ENCODE measurements around the gene SYPL1.
A peak's percentile ranks its signal among the peaks of the same experiment; 100 is the strongest.

SYPL1 gene

DNA sequence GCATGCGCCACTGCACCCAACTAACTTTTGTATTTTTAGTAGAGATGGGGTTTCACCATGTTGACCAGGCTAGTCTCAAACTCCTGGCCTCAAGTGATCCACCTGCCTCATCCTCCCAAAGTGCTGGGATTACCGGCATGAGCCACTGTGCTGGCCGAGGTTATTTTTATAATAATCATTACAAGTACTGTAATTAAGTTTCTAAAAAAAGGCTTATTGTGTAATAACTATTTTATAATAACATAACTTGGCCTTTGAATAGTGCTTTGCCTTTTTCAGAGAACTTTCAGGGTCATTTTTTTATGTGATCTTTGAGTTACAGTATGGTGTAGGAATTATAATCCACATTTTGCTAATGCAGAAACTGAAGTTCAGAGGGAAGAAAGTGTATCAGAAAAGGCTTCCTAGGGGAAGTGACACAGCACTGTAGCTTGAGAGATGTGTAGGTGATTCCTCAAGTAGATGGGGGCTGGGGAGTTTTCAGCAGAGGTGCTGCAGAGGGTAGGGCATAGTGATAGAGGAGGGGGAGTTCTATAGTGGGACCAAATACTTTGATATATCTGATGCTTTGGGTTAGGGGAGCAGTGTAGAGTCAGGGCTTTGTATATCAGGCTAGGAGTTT lies 9.2 kb upstream of the SYPL1 start:
- DNase-seq (ENCODE audit: low spot score), result no peak

DNA sequence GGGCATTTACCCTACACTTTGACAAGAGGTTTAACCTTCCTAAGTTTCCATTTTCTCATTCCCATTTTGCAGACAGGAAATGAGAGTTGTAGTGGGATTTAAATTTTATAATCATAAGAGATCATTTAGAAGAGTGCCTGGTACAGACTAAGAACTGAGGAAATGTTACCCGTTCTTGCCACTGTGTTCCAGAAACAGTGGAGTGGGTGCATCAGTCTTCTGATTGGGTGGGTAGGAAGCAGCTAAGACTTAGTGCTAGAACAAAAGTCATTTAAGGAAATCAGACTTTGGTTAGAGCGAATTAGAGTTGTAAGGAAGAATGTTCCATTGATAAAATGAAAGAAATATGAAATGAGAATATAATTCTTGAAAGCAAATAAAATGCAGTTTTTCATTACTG lies 8.4 kb upstream of the SYPL1 start:
- DNase-seq (ENCODE audit: low spot score), result no peak

DNA sequence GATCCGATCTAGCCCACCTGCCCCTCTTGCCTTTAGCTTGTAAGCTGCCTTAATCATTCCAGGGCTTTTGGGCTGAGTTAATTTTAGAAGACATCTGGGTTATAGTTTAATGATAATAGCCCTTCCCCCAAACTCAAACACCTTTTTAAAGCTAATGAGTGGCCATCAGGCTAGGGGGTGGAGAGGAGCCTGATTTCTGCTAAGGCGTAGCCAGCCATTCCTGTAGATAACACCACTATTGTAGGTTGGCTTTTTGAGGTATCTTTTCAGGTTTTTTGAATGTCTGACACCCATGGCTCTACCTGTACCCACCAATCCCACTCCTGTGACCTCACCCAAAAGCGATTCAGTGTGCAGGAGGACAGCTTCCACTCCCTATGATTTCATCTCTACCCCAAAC lies 7.6 kb upstream of the SYPL1 start:
- DNase-seq (ENCODE audit: low spot score), result no peak

- DNase-seq (ENCODE audit: low spot score), result no peak
These were observed 5.9 kb upstream of the SYPL1 start for GRCh38 chr7:106117786-106118544.

GRCh38 chr7:106116161-106116704 lies 4.1 kb upstream of the SYPL1 start:
- no peak for DNase-seq (ENCODE audit: low spot score)

DNA sequence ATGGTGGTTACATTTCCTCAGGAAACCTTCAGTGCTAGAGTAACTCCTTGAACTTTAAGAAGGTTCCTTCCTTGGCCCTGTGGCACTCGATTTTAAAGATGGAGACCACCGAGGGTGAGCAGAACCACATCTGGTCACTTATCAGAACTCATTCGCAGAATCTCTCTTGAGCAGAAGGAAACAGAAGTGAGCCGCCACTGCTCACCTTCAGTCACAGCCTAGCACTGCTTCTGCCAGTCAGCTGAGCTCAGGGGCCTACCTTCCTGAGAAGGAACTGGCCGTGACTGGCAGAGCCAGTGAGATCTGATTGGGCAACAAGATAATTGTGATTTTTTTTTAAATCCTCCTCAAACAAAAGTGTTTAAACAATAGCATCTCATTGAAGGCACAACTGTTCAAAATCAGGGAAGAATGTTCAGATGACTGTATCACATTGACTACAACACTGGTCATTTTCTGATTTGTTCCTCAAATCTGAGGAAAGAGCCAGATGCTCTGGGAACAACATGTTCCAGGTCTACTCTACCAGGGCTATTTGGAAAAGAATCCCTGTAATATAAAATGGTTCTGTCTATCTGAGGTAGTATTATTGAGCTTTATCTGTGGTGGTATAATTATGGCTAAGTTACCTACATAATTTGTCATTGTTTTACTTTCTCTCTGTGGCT lies 2.7 kb upstream of the SYPL1 start:
- no peak for DNase-seq (ENCODE audit: low spot score)

GRCh38 chr7:106112972-106113421 lies 885 bp upstream of the SYPL1 start:
- DNase-seq (ENCODE audit: low spot score), result no peak

- peak; percentile 75 for DNase-seq (ENCODE audit: low spot score)
These were observed 426 bp downstream of the SYPL1 start for GRCh38 chr7:106111655-106112117.

- DNase-seq (ENCODE audit: low spot score), result no peak
These were observed 1.0 kb downstream of the SYPL1 start for GRCh38 chr7:106110885-106111654.

DNA sequence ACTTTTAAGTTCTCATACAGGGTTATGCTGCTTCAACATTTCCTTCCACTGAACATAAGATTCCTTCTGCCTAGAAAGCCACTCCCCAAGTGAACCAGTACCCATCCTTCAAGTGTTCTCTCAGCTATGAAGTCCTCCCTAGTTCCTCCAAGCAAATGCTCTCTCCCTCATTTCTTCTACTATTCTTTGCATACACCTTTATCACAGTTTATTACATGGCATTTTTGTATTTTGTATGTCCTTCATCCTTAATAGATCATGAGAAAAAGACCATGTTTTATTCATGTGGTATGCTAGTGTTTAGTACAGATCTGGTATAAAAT lies 1.9 kb downstream of the SYPL1 start:
- no peak for DNase-seq (ENCODE audit: low spot score)

- DNase-seq (ENCODE audit: low spot score), result no peak
These were observed 2.4 kb downstream of the SYPL1 start for GRCh38 chr7:106109521-106110237.

- DNase-seq (ENCODE audit: low spot score), result no peak
These were observed 3.1 kb downstream of the SYPL1 start for GRCh38 chr7:106108991-106109390.

- DNase-seq (ENCODE audit: low spot score), result no peak
These were observed 7.3 kb downstream of the SYPL1 start for GRCh38 chr7:106104721-106105260.

DNA sequence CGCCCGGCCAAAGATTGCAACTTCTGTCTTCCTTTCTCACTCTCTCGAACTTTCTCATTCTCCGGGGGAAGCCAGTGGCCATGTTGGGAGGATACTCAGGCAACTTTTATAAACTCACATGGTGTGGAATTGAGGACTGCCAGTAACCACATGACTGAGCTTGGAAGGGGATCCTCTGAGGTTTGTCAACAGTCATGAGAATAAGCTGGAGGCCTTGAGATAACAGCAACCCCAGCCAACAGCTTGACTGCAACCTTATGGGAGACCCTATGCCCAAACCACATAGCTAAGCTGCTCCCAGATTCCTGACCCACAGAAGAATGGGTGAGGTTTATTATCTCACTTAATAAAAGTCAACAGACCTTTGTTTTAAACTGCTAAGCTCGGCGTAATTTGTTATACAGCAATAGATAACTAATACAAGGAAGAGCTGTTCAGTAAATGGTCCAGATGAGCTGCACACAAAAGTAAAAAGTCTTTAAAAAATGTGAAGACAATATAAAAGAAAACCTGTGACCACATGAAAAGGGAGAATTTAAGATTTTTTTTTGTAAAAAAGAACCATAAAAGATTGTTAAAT lies 9.6 kb downstream of the SYPL1 start:
- DNase-seq (ENCODE audit: low spot score), result no peak

DNA sequence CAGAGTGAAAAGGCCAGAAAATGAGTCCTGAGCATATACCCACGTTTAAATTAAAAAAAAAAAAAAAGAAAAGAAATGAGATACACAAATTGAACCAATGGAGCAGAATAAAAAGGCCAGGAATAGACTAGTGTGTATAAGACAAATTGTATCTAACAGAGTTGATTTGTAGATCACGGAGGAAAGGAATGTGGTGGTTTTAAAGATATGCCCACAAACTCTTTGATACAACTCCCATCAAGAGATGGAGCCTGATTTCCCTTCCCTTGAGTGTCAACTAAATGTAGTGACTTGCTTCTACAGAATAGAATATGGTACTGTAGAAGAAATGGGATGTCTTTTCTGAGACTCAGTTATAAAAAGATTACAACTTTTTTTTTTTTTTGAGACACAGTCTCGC lies 10.4 kb downstream of the SYPL1 start:
- no peak for DNase-seq (ENCODE audit: low spot score)

DNA sequence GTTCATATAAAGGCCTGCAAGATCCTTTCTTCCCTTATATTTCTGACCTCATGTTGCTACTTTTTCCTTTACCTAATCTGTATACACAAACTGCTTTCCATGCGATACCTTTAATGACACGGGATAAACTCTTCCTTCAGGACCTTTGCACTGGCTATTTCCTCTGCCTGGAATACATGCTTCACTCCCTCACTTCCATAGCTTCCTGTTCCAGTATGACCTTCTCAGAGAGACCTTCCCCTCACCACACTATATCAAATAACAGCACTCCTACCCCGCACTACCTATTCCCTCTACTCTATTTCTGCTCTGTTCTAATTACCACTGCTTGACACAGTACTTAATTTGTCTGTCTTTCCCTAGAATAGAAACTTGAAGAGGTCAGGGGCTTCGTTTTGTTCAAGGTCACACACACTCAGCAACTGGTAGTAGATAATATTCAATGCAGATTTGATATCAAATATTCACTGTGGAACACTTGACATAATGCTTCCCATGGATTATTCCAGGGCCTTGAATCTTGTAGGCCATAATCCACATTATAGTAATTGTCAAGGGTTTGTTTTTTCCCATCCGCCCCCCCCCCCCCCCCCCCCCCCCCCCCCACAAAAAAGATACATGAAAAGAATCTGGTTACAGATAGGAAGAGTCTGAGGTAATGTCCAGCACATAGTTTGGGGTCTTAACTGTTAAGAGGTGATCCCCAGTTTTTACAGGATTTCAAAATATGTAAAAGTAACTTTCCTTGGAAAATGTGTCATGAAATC lies 11.1 kb downstream of the SYPL1 start:
- DNase-seq (ENCODE audit: low spot score), result no peak

DNA sequence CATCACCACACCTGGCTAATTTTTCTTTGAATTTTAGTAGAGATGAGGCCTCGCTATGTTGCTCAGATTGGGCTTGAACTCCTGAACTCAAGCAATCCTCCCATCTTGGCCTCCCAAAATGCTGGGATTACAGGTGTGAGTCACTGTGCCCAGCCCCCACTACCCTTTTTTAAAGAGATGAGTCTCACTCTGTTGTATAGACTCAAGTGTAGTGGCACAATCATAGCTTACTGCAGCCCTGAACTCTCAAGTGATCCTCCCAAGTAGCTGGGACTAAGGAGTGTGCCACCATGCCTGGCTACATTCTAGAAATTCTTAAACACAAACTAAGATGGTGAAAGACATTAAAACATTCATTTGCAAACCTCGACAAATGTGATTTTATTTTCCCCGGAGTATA lies 12.6 kb downstream of the SYPL1 start:
- DNase-seq (ENCODE audit: low spot score), result no peak

DNA sequence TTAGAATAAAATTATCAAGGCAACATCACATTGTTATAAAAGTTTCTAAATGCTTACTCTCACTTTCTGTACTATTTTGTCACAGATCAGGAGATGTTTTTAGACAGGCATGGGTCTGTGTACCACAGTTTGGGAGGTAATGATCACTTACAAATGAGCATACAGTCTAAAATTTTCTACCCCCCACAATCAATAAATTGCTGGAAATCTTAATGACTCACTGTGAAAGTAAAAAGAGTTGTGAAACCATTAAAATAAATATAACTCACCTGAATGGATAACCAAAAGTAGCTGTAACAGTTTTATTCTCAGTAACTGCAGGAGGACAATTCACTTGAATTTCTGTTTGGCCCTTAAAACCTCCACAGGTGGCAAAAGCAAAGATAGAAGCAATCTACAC lies 13.2 kb downstream of the SYPL1 start:
- no peak for DNase-seq (ENCODE audit: low spot score)

DNA sequence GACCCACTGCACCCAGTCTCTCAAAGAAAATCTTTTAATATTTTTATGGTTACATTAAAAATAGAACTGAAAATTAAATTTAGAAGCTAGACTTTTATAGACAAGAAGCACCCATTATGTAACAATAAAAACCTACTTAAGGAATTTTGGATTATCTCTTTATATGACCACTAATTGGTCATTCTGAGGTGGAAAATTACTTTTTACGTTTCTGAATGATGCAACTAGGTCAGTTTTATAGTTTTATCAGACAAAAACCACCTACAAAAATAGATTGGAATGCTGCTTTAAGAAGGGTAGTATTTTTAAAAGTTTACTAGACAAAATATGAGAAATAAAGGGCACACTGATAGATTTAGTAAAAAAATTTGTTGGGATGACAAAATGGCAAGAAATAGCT lies 16.5 kb downstream of the SYPL1 start:
- DNase-seq (ENCODE audit: low spot score), result no peak

DNA sequence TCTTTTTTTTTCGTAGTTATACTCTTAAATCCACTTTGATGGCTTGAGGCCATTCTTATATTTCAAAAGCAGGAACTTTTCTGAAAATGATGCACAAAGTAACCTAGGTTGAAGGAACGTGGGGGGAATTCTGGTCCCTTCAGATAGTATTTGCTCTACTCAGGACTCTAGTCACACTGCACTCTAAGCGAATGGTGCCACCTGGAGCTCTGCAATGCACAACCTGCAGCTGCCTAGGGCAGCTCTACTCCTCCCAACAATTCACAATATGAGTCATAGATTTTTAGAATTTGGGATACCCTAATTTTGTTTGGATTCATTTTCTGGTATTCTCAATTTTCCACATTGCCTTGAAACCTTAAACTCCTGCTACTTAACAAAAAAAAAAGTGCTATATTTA lies 17.3 kb downstream of the SYPL1 start:
- no peak for DNase-seq (ENCODE audit: low spot score)
